Stimulated activated CD4-positive, alpha-beta T cell treated with anti-CD3 and anti-CD28 coated beads, TNF-alpha, amount 100 ng/mL, for 48 hours (primary cell): ENCODE data around the gene CARD10.
"Not testable (repeated sequence)": the region's sequence is repeated elsewhere in the genome, so short reads cannot be mapped to it uniquely, and the experiment has no call there.

Experiments
- DNase-seq, 3 donors: peaks; one replicate each; pipeline ENCODE4 v3.0.0-alpha.2; 2020; ENCODE audit warnings: low read depth in 3 of 3

Gene CARD10

GRCh38 chr22:37487129-37487528, 32.1 kb downstream of the CARD10 start:
- DNase-seq = no peak

GRCh38 chr22:37486224-37486845, 32.9 kb downstream of the CARD10 start, which contains the start of gene MFNG:
Gene MFNG (minus strand): TSS chr22:37486384. CDS start chr22:37486177, 207 bp downstream.
- peak; percentile 53 to 66 (median 56) for DNase-seq

- no peak for DNase-seq
These were observed 33.6 kb downstream of the CARD10 start for GRCh38 chr22:37485395-37486223.

- DNase-seq = peak; percentile 62 to 73 (median 68)
These were observed 34.5 kb downstream of the CARD10 start for GRCh38 chr22:37484480-37485394.

GRCh38 chr22:37483050-37483449, 36.2 kb downstream of the CARD10 start:
- no peak for DNase-seq

GRCh38 chr22:37482244-37482643, 37.0 kb downstream of the CARD10 start:
- no peak for DNase-seq

- no peak for DNase-seq
These were observed 37.8 kb downstream of the CARD10 start for GRCh38 chr22:37481347-37481907.

GRCh38 chr22:37480387-37481346, 38.5 kb downstream of the CARD10 start:
- no peak for DNase-seq

- no peak for DNase-seq
These were observed 40.0 kb downstream of the CARD10 start for GRCh38 chr22:37479196-37479595.

- no peak for DNase-seq
These were observed 42.6 kb downstream of the CARD10 start for GRCh38 chr22:37476389-37477329.

GRCh38 chr22:37474447-37475090, 44.6 kb downstream of the CARD10 start:
- no peak for DNase-seq

GRCh38 chr22:37473437-37473946, 45.7 kb downstream of the CARD10 start:
- no peak for DNase-seq

GRCh38 chr22:37472418-37473006, 46.7 kb downstream of the CARD10 start:
- peak in 1 of 3 donors; percentile 27 for DNase-seq

GRCh38 chr22:37471727-37472417, 47.3 kb downstream of the CARD10 start:
- DNase-seq = no peak

GRCh38 chr22:37470087-37470445, 49.1 kb downstream of the CARD10 start:
- DNase-seq = no peak

- no peak for DNase-seq
These were observed 49.7 kb downstream of the CARD10 start for GRCh38 chr22:37469416-37470086.

GRCh38 chr22:37468201-37468695, 51.0 kb downstream of the CARD10 start:
- not testable (repeated sequence) for DNase-seq
